ENCODE measurements around the gene OR10R2. TPM values are rescaled to one million over a fixed set of nuclear protein-coding genes. Genes with fewer than 3 reads are reported as not detected.
"Not testable (repeated sequence)": the region's sequence is repeated elsewhere in the genome, so short reads cannot be mapped to it uniquely, and the experiment has no call there.

The OR10R2 gene, protein sequence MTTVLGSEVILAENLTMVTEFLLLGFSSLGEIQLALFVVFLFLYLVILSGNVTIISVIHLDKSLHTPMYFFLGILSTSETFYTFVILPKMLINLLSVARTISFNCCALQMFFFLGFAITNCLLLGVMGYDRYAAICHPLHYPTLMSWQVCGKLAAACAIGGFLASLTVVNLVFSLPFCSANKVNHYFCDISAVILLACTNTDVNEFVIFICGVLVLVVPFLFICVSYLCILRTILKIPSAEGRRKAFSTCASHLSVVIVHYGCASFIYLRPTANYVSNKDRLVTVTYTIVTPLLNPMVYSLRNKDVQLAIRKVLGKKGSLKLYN
- total RNA-seq, result not detected
- long read RNA-seq, result 0 reads

DNA sequence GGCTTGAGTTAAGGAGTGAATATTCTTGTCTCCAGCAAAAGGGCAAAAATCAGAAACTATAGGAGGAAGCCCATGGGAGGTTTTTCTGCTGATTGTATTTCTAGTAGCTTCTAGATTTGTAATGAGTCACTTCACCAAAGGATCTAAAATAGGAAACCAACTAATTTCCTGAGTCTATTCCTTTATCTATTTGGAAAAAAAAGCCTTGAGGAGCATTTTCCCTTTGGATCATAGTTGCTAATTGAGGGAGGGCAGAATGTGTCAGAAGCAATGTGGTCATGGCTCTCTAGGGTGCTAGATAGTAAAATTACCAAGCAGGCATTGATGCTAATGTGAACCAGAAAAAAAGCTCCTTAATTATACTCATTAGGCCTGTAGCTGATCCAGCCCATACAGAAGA is at the start of gene OR10R2:
TSS of gene OR10R2 (plus strand) at position 301 of the 400 bp plus-strand sequence. CDS start 106 bp downstream, outside the sequence.
- ATAC-seq, result no peak

DNA sequence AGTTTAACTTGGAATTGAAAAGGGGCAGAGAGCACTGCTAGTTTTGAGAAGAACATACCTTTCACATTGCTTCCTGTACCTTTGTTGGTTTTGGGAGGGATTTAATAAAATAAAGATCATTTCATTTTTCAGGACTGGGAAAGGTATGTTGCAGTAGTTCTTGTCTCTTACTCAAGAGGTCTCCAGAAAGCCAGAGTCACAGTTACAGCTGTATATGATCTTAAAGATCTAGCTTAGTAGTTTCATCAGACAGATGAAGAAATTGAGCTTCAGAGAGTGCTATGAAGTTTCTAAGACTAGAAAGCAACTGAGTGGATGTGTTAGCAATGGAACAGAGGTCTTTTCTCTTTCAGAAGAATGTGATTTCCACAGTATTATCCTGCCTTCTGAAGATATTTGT is 47.0 kb upstream of the OR10R2 start:
- TF ChIP-seq, protein P1, sequence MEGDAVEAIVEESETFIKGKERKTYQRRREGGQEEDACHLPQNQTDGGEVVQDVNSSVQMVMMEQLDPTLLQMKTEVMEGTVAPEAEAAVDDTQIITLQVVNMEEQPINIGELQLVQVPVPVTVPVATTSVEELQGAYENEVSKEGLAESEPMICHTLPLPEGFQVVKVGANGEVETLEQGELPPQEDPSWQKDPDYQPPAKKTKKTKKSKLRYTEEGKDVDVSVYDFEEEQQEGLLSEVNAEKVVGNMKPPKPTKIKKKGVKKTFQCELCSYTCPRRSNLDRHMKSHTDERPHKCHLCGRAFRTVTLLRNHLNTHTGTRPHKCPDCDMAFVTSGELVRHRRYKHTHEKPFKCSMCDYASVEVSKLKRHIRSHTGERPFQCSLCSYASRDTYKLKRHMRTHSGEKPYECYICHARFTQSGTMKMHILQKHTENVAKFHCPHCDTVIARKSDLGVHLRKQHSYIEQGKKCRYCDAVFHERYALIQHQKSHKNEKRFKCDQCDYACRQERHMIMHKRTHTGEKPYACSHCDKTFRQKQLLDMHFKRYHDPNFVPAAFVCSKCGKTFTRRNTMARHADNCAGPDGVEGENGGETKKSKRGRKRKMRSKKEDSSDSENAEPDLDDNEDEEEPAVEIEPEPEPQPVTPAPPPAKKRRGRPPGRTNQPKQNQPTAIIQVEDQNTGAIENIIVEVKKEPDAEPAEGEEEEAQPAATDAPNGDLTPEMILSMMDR (IDR thresholded peaks at IDR 0.05), result no peak
- H3K27ac ChIP-seq, result no peak overlapping the region
- ATAC-seq (no peak), DNase-seq (no peak)
- no peaks in the 10 kb centered on the region for H3K4me1 ChIP-seq
- H3K9me3 ChIP-seq, result no peaks in the 10 kb centered on the region
- no peaks in the 10 kb centered on the region for H3K36me3 ChIP-seq
- H3K4me3 ChIP-seq, result no peak overlapping the region
- intact Hi-C loops (cut with DNase I), result no loop called here
- no peaks in the 10 kb centered on the region for H3K27me3 ChIP-seq

More for the DNA sequence above, at the start of gene OR10R2:
- TF ChIP-seq, protein P1 (IDR thresholded peaks at IDR 0.05), result no peak
- intact Hi-C loops (cut with DNase I), result no loop called here
- no peak within 1 kb of the TSS for H3K27ac ChIP-seq
- H3K4me3 ChIP-seq, result no peak within 1 kb of the TSS
- H3K27me3 ChIP-seq, result no peaks in the 10 kb centered on the region
- DNase-seq, result no peak
- H3K4me1 ChIP-seq, result no peaks in the 10 kb centered on the region
- no peaks in the 10 kb centered on the region for H3K36me3 ChIP-seq
- no peaks in the 10 kb centered on the region for H3K9me3 ChIP-seq

DNA sequence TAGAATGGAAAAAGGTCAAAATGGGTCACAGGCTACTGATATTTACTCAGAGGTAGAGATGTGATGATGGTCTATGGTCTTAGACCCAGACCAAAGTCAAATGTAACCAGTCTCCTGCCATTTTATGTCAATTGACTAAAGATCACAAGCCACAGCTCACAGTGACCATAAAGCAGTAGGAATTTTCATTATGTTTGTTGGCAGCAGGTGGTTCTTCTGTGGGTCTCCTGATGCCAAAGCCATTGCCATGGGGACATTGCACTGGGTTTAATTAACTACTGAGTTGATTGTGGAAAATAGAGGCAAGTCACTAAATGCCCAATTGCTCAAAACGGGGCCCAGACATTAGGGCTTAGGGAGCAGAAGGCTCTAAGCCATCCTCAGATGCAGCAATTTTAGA is 45.9 kb upstream of the OR10R2 start, which contains the start of gene OR10K2:
TSS of gene OR10K2 (minus strand) at position 101 of the 400 bp plus-strand sequence. CDS start 5,371 bp downstream, outside the sequence.
- Histone ChIP-seq H3K27me3 (no peaks in the 10 kb centered on the region), H3K36me3 (no peaks in the 10 kb centered on the region), H3K4me1 (no peaks in the 10 kb centered on the region), H3K4me3 (no peak within 1 kb of the TSS), H3K9me3 (no peaks in the 10 kb centered on the region), H3K27ac (no peak within 1 kb of the TSS)
- TF ChIP-seq, protein P1 (IDR thresholded peaks at IDR 0.05), result no peak
- ATAC-seq, result no peak
- DNase-seq, result no peak
- intact Hi-C loops (cut with DNase I), result no loop called here

DNA sequence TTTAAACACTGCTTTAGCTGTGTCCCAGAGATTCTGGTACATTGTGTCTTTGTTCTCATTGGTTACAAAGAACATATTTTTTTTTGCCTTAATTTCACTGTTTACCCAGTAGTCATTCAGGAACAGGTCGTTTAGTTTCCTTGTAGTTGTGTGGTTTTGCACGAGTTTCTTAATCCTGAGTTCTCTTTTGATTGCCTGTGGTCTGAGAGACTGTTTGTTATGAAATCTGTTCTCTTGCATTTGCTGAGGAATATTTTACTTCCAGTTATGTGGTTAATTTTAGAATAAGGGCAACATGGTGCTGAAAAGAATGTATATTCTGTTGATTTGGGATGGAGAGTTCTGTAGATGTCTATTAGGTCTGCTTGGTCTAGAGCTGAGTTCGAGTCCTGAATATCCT is 41.9 kb upstream of the OR10R2 start:
- H3K9me3 ChIP-seq; H3K36me3 ChIP-seq; intact Hi-C loops (cut with DNase I); DNase-seq; ATAC-seq; H3K27me3 ChIP-seq; H3K27ac ChIP-seq; H3K4me3 ChIP-seq; H3K4me1 ChIP-seq: not testable (repeated sequence)

DNA sequence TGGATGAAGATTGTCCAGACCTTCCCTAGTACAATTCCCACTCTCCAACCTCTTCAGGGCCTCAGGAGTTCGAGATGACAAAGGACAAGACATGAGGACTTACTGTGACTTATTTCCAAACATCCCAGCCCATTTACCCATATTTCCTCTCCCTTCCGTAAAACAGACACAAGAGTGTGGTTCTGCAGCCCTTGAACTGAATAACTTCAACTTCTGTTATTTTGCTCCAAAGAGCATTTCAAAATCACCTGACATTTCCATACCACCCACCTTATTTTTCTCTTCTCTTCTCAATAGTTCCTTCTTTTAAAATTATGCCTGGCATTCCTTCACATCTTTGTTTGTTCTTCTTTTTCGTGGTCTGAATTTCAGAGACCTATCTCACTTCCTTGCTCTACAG is 37.3 kb upstream of the OR10R2 start:
- intact Hi-C loops (cut with DNase I), result no loop called here
- Histone ChIP-seq H3K27me3 (no peaks in the 10 kb centered on the region), H3K36me3 (no peaks in the 10 kb centered on the region), H3K27ac (no peak overlapping the region), H3K4me3 (no peak overlapping the region), H3K4me1 (peaks cover 5% of the 10 kb centered on the region), H3K9me3 (no peaks in the 10 kb centered on the region)
- ATAC-seq (peak; percentile 55), DNase-seq (no peak)
- TF ChIP-seq, protein P1 (IDR thresholded peaks at IDR 0.05), result no peak

DNA sequence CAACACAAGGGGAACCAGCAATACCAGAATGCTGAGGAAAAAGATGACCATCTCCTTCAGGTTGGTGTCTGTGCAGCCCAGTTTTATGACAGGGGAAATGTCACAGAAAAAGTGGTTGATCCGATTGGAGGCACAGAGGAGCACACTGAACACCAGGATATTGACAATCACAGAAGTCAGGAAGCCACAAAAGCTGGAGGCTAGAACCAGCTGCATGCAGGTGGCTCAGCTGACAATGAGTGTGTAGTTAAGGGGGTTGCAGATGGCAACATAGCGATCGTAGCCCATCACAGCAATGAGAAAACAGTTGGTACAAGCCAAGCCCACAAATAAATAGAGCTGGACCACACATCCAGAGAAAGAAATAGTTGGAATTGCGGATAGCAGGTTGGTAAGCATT is 26.6 kb upstream of the OR10R2 start:
- no peak for DNase-seq
- TF ChIP-seq, protein P1 (IDR thresholded peaks at IDR 0.05), result no peak
- H3K9me3 ChIP-seq, result no peaks in the 10 kb centered on the region
- H3K27me3 ChIP-seq, result no peaks in the 10 kb centered on the region
- intact Hi-C loops (cut with DNase I), result no loop called here
- H3K4me1 ChIP-seq, result no peaks in the 10 kb centered on the region
- no peak for ATAC-seq
- H3K4me3 ChIP-seq, result no peak overlapping the region
- no peak overlapping the region for H3K27ac ChIP-seq
- no peaks in the 10 kb centered on the region for H3K36me3 ChIP-seq
